Measurements from ENCODE around the gene VPS16.

- no peak for TF ChIP-seq CTCF (IDR thresholded peaks at IDR 0.05; ENCODE audit: low read depth, low read length, poor library complexity, severe bottlenecking)
- TF ChIP-seq EZH2phosphoT487 (IDR thresholded peaks at IDR 0.05; ENCODE audit: borderline replicate concordance, low read length) = no peak
Measured at GRCh38 chr20:2880650-2881049, 40.1 kb downstream of the VPS16 start.
